Muscle layer of colon (tissue), 2 donors: ENCODE measurements around the gene NDUFB3.

ENCODE experiments used
- H3K27ac ChIP-seq: one replicate; pipeline ENCODE4 v1.7.0; 2013; ENCODE audit warnings: low read depth, mild to moderate bottlenecking, low read length, moderate library complexity
- H3K27me3 ChIP-seq, 2 donors: one replicate each; pipeline ENCODE4 v1.7.0; 2013; ENCODE audit warnings: low read length in 2 of 2, mild to moderate bottlenecking in 2 of 2; ENCODE audit not compliant: insufficient read depth in 2 of 2, control insufficient read depth in 1 of 2
- H3K36me3 ChIP-seq: one replicate; pipeline ENCODE4 v1.7.0; 2013; ENCODE audit warnings: mild to moderate bottlenecking, low read length; ENCODE audit not compliant: insufficient read depth
- H3K4me1 ChIP-seq: one replicate; pipeline ENCODE4 v1.7.0; 2013; ENCODE audit warnings: mild to moderate bottlenecking, low read length; ENCODE audit not compliant: insufficient read depth
- H3K4me3 ChIP-seq, 2 donors: one replicate each; pipeline ENCODE4 v1.7.0; 2013; ENCODE audit warnings: low read length in 2 of 2, low read depth in 1 of 2, mild to moderate bottlenecking in 1 of 2, moderate library complexity in 1 of 2
- H3K9ac ChIP-seq: one replicate; pipeline ENCODE4 v1.7.0; 2013; ENCODE audit warnings: low read length
- H3K9me3 ChIP-seq: one replicate; pipeline ENCODE4 v1.7.0; 2013; ENCODE audit warnings: mild to moderate bottlenecking, low read length
- donor health status: abdominal sarcoma.
- donor health status: Adenocarcinoma of cecum.

The NDUFB3 gene

DNA sequence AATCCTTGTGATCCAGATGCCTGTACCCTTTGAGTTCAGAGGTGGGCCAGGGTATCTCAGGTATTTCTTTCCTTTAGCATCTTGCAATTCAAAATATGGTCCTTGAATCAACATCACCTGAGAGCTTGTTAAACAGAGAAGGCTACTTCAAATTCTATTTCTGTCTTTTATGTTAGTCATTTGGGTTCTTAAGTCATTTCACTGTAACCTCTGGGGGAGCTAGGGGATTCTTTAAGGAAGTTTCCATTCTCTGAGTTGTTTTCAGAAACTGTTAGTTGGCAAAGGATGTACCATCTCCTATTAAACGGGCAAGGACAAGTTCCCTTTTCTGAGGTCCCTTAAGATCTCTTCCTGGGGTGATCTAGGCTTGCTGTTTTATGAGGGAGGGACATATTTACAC is 60.7 kb downstream of the NDUFB3 start:
- no peak overlapping the region for H3K9ac ChIP-seq
- no peaks in the 10 kb centered on the region for H3K27me3 ChIP-seq
- no peak overlapping the region for H3K4me3 ChIP-seq
- peaks cover 28% of the 10 kb centered on the region for H3K4me1 ChIP-seq
- H3K36me3 ChIP-seq = peaks cover 30% of the 10 kb centered on the region
- no peak overlapping the region for H3K27ac ChIP-seq
- no peaks in the 10 kb centered on the region for H3K9me3 ChIP-seq
